HG02981 (cell line): ENCODE measurements around the gene NR2F1.

ENCODE experiments used
- ATAC-seq: cut with Tn5 transposase; IDR thresholded peaks from one replicate; pipeline ENCODE4 v1.9.1; 2021; ENCODE audit warnings: mild to moderate bottlenecking, moderate library complexity; ENCODE audit not compliant: unreplicated experiment

NR2F1 gene

GRCh38 chr5:93603793-93604643 lies 21.0 kb downstream of the NR2F1 start:
- ATAC-seq, result no peak

- no peak for ATAC-seq
These were observed 21.9 kb downstream of the NR2F1 start for GRCh38 chr5:93604644-93605515.

- ATAC-seq, result no peak
These were observed 23.3 kb downstream of the NR2F1 start for GRCh38 chr5:93606382-93606752.

- ATAC-seq, result peak; percentile 74
These were observed 24.6 kb downstream of the NR2F1 start for GRCh38 chr5:93607367-93608258.

GRCh38 chr5:93608855-93609254 lies 25.8 kb downstream of the NR2F1 start:
- no peak for ATAC-seq

- no peak for ATAC-seq
These were observed 26.7 kb downstream of the NR2F1 start for GRCh38 chr5:93609762-93610161.

- ATAC-seq, result no peak
These were observed 27.7 kb downstream of the NR2F1 start for GRCh38 chr5:93610581-93611272.

- ATAC-seq, result no peak
These were observed 28.4 kb downstream of the NR2F1 start for GRCh38 chr5:93611273-93611975.

GRCh38 chr5:93611976-93612854 lies 29.2 kb downstream of the NR2F1 start:
- ATAC-seq, result no peak

- no peak for ATAC-seq
These were observed 29.8 kb downstream of the NR2F1 start for GRCh38 chr5:93612855-93613243.

GRCh38 chr5:93616538-93617174 lies 33.6 kb downstream of the NR2F1 start:
- no peak for ATAC-seq

GRCh38 chr5:93620487-93621326 lies 37.7 kb downstream of the NR2F1 start:
- peak; percentile 97 for ATAC-seq

GRCh38 chr5:93621327-93621798 lies 38.3 kb downstream of the NR2F1 start:
- ATAC-seq, result no peak

- peak; percentile 45 for ATAC-seq
These were observed 39.3 kb downstream of the NR2F1 start for GRCh38 chr5:93622240-93622885.

GRCh38 chr5:93623153-93623552 lies 40.1 kb downstream of the NR2F1 start:
- no peak for ATAC-seq

- no peak for ATAC-seq
These were observed 43.8 kb downstream of the NR2F1 start for GRCh38 chr5:93626801-93627200.

- no peak for ATAC-seq
These were observed 49.3 kb downstream of the NR2F1 start for GRCh38 chr5:93632327-93632726.
